ENCODE data around the gene SYT17. TPM values are rescaled to one million over a fixed set of nuclear protein-coding genes. Genes with fewer than 3 reads are reported as not detected.

The SYT17 gene
- polyA plus RNA-seq, 2 of the 4 experiments (the other 2 are of a cell fraction): 9.8 to 18.7 TPM

DNA sequence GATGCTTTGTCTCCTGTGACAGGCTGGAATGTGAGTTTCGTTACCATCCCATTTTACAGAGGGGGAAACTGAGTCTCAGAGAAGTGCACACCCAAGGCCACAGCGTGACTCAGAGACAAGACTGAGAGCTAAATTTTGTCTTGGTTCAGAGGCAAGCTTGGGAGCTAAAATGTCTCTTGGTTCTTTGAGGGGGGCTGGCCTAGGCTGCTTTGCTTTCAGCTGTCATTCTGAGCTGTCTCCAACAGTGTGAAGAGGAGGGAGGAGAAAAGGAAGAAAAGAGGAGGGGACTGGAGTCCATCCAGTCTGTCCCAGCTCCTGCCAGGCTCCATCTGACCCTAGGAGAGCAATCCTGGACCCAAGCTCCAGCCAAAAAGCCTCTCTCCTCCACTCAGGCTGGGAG, 117.4 kb downstream of the SYT17 start, which contains the start of gene CLEC19A (continued):
- TF ChIP-seq HEYL (CRISPR knock-in tag; IDR thresholded peaks at IDR 0.05): no peak
- TF ChIP-seq ZSCAN20 (CRISPR knock-in tag; IDR thresholded peaks at IDR 0.05): no peak

DNA sequence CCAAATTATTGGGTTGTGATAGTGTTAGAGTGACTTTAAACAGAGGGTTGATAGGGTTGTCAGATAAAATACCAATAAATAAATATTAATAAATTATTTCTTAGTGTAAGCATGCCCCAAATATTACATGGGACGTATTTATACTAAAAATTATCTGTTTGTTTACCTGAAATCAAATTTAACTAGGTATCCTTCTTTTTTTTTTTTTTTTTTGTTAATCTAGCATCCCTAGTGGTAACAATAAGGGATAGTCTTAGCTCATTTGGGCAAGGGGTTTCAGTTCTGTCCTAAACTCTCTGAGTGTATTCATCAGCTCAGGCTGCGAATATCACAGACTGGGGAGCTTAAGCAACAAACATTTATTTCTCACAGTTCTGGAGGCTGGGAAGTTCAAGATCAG, 118.8 kb downstream of the SYT17 start:
- Histone ChIP-seq H3K4me1 (peaks cover 37% of the 10 kb centered on the region), H3K4me2 (no peak overlapping the region), H3K27ac (no peak overlapping the region), H3K4me3 (no peak overlapping the region), H3K9me3 (no peaks in the 10 kb centered on the region)
- ChIA-PET POLR2A (interaction anchor here (0.6 kb wide), 1 partner anchor 68 kb away, joined by 3 read pairs; no protein-coding TSS in a partner anchor), CTCF (interaction anchor here (1.1 to 1.2 kb wide), 2 partner anchors 11 to 216 kb away, joined by 3 read pairs; no protein-coding TSS in a partner anchor)
- WGBS (ENCODE audit: missing lambda C conversion rate): 76% methylated on average over 2 of the region's 2 CpGs
- DNase-seq (ENCODE audit: low read depth in 1 of 2, low spot score in 1 of 2) (no peak), ATAC-seq (no peak), FAIRE-seq (no peak)
- TF ChIP-seq RCOR1 (IDR thresholded peaks at IDR 0.05; ENCODE audit: low read depth, low read length) (no peak), RAD21 (conservative IDR thresholded peaks at IDR 0.05 in 1 of 2, IDR thresholded peaks at IDR 0.05 in 1 of 2) (no peak), CBX2 (IDR thresholded peaks at IDR 0.05; ENCODE audit: borderline replicate concordance, low read depth) (no peak), EHF (CRISPR knock-in tag; IDR thresholded peaks at IDR 0.05) (no peak), CHD2 (IDR thresholded peaks at IDR 0.05; ENCODE audit: low read length, partially characterized antibody) (no peak), KDM1A (IDR thresholded peaks at IDR 0.05; ENCODE audit: low read depth) (no peak), NFE2L2 (conservative IDR thresholded peaks at IDR 0.05; ENCODE audit: low read length) (no peak), JUNB (IDR thresholded peaks at IDR 0.05) (no peak), FOSL2 (IDR thresholded peaks at IDR 0.05) (no peak), FOSL2 (CRISPR knock-in tag; IDR thresholded peaks at IDR 0.05) (no peak), SREBF2 (IDR thresholded peaks at IDR 0.05) (no peak), BHLHE40 (IDR thresholded peaks at IDR 0.05; ENCODE audit: low read depth, low read length) (no peak), RNF2 (IDR thresholded peaks at IDR 0.05; ENCODE audit: borderline replicate concordance, low read depth) (no peak), RFX5 (IDR thresholded peaks at IDR 0.05) (no peak)
- TF ChIP-seq, protein P1, sequence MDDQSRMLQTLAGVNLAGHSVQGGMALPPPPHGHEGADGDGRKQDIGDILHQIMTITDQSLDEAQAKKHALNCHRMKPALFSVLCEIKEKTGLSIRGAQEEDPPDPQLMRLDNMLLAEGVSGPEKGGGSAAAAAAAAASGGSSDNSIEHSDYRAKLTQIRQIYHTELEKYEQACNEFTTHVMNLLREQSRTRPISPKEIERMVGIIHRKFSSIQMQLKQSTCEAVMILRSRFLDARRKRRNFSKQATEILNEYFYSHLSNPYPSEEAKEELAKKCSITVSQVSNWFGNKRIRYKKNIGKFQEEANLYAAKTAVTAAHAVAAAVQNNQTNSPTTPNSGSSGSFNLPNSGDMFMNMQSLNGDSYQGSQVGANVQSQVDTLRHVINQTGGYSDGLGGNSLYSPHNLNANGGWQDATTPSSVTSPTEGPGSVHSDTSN (IDR thresholded peaks at IDR 0.05): no peak
- TF ChIP-seq, protein P2, sequence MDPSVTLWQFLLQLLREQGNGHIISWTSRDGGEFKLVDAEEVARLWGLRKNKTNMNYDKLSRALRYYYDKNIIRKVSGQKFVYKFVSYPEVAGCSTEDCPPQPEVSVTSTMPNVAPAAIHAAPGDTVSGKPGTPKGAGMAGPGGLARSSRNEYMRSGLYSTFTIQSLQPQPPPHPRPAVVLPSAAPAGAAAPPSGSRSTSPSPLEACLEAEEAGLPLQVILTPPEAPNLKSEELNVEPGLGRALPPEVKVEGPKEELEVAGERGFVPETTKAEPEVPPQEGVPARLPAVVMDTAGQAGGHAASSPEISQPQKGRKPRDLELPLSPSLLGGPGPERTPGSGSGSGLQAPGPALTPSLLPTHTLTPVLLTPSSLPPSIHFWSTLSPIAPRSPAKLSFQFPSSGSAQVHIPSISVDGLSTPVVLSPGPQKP (IDR thresholded peaks at IDR 0.05; ENCODE audit: low read depth, low read length): no peak
- TF ChIP-seq, protein P3, sequence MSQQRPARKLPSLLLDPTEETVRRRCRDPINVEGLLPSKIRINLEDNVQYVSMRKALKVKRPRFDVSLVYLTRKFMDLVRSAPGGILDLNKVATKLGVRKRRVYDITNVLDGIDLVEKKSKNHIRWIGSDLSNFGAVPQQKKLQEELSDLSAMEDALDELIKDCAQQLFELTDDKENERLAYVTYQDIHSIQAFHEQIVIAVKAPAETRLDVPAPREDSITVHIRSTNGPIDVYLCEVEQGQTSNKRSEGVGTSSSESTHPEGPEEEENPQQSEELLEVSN (IDR thresholded peaks at IDR 0.05; ENCODE audit: borderline replicate concordance, low read depth): no peak
- TF ChIP-seq, protein P4, sequence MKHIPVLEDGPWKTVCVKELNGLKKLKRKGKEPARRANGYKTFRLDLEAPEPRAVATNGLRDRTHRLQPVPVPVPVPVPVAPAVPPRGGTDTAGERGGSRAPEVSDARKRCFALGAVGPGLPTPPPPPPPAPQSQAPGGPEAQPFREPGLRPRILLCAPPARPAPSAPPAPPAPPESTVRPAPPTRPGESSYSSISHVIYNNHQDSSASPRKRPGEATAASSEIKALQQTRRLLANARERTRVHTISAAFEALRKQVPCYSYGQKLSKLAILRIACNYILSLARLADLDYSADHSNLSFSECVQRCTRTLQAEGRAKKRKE (CRISPR knock-in tag; IDR thresholded peaks at IDR 0.05; ENCODE audit: low read depth): no peak
- TF ChIP-seq, protein P5, sequence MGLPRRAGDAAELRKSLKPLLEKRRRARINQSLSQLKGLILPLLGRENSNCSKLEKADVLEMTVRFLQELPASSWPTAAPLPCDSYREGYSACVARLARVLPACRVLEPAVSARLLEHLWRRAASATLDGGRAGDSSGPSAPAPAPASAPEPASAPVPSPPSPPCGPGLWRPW (IDR thresholded peaks at IDR 0.05): no peak
- TF ChIP-seq, protein P6, sequence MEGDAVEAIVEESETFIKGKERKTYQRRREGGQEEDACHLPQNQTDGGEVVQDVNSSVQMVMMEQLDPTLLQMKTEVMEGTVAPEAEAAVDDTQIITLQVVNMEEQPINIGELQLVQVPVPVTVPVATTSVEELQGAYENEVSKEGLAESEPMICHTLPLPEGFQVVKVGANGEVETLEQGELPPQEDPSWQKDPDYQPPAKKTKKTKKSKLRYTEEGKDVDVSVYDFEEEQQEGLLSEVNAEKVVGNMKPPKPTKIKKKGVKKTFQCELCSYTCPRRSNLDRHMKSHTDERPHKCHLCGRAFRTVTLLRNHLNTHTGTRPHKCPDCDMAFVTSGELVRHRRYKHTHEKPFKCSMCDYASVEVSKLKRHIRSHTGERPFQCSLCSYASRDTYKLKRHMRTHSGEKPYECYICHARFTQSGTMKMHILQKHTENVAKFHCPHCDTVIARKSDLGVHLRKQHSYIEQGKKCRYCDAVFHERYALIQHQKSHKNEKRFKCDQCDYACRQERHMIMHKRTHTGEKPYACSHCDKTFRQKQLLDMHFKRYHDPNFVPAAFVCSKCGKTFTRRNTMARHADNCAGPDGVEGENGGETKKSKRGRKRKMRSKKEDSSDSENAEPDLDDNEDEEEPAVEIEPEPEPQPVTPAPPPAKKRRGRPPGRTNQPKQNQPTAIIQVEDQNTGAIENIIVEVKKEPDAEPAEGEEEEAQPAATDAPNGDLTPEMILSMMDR (IDR thresholded peaks at IDR 0.05): no peak

Data from A549 (cell line).